Measurements from ENCODE around the gene DAB2IP.

- no peak for TF ChIP-seq CTCF (IDR thresholded peaks at IDR 0.05; ENCODE audit: low read depth, low read length)
- TF ChIP-seq EZH2phosphoT487 (IDR thresholded peaks at IDR 0.05; ENCODE audit: low read depth), result no peak
Observed at GRCh38 chr9:121814594-121814993, 163.2 kb downstream of the DAB2IP start.

All from OCI-LY3 (cell line).